GM19463 (cell line): Measurements from ENCODE around the gene EMID1.
"Not testable (repeated sequence)": the region's sequence is repeated elsewhere in the genome, so short reads cannot be mapped to it uniquely, and the experiment has no call there.

Source experiments
- ATAC-seq: cut with Tn5 transposase; IDR thresholded peaks from one replicate; pipeline ENCODE4 v1.9.1; 2021; ENCODE audit warnings: mild to moderate bottlenecking, moderate library complexity; ENCODE audit not compliant: unreplicated experiment

The EMID1 gene

DNA sequence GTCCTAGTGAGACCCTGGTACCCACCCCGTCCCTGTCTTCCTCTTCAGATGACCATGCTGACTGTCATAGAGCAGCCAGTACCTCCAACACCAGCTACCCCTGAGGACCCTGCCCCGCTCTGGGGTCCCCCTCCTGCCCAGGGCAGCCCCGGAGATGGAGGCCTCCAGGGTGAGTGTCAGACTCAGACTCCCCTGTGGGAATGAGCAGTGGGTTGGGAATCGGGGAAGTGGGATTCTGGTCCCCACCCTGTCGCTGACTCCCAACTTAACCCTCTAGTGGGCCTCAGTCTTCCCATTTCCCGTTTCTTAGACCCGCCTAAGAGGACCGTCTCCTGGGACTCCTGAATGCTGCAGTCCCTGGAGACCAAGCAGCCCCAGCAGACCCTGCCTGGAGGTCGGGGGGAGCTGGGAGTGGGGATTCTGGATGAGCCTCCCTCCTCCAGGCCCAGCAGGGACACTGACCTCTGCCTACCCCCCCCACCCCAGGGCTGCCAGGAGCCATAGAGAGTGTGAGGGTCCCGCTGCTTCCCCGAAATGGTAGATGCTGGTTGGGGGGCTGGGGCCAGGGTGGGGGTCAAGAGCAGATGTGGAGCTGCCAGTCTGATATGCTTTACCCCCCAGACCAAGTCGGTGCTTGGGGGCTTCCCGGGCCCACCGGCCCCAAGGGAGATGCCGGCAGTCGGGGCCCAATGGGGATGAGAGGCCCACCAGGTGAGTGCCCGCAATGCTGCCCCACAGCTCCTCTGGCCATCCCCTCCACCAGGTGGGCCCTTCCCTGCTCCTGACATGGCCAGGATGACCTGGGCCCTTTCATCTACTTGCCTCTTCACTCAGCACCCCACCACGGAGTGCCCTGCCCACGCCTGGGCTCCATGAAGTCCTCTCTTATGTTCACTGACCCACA lies 25.5 kb downstream of the EMID1 start:
- no peak for ATAC-seq

DNA sequence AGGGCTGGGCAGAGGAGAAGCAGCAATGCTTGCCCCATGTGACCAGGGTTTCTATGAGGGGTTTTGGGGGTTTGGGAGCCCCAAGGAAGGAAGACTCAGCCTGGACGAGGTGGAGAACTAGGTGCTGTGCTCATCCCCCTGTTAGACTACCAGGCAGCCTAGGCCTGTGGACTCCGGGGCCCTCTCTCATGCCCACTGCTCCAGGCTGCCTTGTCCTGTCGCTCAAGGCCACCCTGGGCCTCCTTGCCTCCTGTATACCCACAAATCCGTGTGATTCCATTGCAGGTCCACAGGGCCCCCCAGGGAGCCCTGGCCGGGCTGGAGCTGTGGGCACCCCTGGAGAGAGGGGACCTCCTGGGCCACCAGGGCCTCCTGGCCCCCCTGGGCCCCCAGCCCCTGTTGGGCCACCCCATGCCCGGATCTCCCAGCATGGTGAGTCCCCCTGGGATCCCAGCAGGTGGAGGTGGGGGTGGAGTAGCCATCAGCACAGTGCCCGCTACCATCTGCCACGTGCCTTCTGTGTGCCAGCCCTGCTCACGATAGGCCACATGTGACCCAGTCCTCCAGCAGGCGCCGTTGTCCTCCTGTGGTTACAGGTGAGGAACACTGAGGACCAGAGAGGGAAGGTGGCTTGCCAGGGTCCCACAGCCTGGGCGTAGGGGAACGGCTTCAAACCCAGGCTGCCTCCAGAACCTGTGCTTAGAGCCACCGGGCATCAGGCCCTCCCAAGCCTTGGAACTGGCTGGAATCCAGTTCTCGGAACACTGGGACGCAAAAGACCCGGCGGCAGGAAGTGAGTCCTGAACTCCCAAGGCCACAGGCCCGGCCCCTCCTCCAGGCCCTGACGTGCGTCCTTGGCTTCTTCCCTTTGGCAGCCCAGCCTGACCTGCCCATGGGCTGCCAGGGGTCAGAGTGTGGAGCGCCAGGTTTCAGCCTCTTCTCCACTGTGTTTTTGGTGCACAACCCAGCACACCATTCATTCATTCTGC lies 26.6 kb downstream of the EMID1 start:
- no peak for ATAC-seq

DNA sequence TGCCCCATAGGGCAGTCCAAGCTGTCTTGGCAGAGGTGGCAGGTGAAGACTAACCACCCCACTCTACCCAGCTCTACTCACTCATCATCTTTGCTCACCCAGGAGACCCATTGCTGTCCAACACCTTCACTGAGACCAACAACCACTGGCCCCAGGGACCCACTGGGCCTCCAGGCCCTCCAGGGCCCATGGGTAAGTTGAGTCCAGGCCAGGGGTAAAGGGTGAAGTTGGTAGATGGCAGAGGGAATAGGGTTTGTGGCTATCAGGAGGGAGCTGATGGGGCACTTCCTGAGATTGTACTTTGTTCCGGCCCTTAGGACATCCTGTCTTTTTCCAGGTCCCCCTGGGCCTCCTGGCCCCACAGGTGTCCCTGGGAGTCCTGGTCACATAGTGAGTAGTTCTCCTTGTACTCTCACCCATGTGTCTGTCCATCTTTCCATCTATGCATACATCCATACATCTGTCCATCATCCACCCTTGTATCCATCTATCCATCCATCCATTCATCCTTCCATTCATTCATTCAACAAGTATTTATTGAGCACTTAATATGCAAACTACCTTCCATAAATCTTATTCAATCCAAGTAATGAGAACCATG lies 27.7 kb downstream of the EMID1 start:
- ATAC-seq, result no peak

DNA sequence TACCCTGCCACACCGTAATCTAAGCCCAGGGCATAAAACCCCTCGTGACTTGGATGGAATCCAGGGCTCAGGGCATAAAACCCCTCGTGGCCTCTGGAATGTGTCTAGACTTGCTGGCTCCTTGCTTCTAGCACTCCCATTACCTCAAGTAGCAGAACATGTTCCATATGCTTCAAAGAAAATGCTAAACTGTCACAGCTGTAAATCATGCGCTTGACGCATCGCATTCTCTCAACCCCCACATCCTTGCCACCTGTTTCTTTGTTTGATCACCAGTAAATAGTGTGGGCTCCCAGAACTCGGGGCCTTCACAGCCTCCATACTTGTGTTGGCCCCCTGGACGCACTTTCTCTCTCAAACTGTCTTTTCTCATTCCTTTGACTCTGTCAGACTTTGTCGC lies 34.8 kb downstream of the EMID1 start:
- not testable (repeated sequence) for ATAC-seq

DNA sequence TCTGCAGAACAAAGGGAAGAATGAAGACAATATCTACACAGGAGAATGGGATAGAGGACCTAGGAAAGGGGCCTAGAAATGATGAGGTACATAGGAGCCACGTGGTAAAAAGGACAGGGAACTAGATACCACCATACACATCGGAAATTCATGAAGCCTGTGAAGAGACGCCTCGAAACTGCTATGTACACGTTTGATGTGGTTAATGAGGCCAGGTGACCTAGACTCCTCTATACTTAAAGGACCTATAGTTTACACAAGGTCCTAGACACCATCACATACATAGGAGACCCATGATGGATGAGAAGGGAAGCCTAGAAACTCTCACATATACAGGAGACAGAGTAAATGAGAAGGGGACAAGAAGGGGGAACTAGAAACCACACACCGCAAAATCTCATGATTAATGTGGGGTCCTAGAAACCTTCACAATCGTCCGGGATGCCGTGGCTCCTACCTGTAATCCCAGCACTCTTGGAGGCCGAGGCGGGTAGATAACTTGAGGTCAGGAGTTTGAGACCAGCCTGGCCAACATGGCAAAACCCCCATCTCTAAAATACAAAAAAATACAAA lies 38.3 kb downstream of the EMID1 start:
- no peak for ATAC-seq

DNA sequence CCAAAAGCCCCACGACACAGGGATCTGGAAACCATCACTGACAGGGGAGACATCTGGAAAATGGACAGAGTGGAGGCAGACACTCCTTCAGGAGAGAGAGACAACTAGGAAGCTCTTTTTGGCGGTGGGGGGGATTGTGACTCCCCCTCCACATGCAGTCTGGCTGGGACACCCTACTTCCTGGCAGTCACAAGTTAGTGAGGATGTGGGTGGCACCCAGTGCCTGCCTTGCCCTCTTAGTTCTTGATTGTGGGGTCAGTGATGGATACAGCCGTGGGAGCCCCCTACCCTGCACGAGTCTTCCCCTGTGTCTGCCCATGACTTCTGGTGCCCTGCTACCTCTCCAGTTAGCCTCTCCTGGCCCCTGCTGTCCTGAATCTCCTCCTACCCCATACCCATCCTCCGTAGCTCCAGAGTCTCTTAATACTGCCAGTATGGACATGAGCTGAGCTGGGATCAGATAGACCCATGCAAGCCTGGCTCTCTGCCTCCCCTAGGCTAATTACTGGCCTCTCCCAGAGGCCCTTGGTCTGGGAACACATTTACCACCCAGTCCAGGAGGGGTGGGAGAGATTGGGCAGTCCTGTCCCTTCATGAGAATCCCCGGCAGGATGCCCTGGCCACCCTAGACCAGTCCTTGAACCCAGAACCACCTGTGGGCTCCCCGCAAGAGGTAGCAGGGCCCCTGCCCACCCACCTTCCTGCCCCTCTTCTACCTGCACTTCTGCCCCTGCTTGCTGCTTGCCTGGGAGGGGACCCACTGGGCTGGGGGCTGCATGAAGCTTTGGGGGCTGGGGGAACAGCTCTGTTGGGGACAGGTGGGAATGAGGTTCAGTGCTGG lies 39.3 kb downstream of the EMID1 start:
- ATAC-seq, result no peak

DNA sequence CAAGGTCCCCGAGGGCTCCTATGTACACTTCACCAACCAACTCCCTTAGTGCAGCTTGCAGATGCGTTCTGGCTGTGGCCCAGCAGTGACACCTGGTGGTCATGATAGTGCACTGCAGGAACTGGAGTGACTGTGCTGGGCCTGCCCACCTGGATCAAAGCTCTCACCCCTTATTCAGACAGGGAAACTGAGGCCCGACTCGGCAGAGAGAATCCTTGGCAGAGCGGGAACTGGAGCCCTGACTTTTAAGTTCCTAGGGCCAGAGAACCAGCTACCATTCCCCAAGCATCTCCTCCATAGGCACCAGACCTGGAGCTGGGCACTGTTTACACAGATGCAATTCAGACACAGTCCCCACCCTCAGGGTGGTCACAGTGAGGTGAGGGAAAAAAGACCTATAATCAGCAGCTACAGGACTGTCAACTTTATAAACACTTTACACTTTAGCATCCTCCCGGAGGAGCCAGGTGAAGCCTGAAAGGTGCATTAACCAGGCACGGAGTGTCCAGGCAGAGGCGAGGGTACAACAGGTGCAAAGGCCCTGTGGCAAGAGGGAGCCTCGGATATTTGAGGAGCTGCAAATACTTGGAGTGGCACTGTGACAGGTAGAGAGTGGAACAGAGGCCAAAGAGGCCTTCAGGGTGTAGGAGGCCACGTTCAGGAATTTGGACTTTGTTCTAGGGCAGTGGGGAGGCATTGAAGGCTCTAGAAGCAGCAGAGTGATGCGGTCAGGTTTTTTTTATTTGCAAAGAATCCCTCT lies 40.1 kb downstream of the EMID1 start:
- ATAC-seq, result no peak

DNA sequence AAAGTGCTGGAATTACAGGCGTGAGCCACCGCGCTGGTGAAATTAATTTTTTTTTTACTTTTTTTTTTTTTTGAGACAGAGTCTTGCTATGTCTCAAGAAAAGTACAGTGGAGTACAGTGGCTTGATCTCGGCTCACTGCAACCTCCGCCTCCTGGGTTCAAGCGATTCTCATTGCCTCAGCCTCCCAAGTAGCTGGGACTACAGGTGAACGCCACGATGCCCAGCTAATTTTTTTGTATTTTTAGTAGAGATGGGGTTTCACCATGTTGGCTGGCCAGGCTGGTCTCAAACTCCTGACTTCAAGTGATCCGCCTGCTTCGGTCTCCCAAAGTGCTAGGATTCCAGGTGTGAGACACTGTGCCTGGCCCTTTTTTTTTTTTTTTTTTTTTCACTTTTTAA lies 42.2 kb downstream of the EMID1 start:
- not testable (repeated sequence) for ATAC-seq

DNA sequence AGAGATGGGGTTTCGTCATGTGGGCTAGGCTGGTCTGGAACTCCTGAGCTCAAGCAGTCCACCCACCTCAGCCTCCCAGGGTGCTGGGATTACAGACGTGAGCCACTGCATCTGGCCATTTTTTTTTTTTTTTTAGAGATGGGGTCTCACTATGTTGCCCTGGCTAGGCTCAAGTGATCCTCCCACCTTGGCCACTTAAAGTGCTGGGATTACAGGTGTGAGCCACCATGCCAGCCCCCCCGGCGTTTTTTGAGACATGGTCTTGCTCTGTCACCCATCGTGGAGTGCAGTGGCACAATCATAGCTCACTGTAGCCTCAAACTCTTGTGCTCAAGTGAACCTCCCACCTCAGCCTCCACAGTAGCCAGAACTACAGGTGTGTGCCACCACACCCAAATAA lies 45.6 kb downstream of the EMID1 start:
- no peak for ATAC-seq

DNA sequence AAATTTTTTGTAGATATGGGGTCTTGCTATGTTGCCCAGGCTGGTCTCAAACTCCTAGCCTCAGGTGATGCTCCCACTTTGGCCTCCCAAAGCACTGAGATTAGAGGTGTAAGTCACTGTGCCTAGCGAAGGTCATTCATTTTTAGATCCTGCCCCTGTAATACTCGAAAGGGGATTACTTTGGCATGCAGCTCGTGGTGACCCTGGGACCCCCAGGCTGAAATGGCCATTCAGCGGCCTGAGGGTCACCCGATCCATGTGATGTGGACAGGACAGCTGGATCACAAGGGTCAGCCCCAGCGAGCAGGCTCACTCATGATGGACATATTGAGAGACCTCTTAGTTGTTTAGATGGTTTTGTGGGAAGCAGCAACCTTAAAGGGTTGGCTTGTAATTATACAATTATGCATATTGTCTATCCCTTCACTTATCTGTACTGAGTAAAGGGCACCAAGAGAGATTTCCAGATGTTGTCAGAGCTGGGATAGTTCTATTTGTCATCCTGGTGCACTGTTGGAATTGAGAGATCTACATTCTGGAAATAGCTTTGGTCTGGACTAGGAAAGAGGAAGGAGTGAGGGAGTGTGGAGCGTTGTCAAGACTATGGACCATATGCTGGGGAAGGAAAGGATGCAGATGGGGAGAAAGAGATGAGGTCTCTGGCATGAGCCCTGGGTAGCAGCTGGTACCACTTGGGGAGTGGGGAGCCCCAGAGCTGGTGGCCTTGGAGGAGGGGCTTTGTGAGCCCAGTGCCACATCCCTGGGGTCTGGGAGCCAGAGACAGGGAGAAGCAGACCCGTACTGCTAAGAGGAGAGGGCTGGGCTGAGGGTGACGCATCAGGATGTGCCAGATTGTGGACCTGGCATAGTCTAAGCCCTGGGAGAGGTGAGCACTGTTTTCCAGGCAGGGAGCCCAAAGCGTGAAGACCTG lies 46.5 kb downstream of the EMID1 start:
- ATAC-seq, result no peak

DNA sequence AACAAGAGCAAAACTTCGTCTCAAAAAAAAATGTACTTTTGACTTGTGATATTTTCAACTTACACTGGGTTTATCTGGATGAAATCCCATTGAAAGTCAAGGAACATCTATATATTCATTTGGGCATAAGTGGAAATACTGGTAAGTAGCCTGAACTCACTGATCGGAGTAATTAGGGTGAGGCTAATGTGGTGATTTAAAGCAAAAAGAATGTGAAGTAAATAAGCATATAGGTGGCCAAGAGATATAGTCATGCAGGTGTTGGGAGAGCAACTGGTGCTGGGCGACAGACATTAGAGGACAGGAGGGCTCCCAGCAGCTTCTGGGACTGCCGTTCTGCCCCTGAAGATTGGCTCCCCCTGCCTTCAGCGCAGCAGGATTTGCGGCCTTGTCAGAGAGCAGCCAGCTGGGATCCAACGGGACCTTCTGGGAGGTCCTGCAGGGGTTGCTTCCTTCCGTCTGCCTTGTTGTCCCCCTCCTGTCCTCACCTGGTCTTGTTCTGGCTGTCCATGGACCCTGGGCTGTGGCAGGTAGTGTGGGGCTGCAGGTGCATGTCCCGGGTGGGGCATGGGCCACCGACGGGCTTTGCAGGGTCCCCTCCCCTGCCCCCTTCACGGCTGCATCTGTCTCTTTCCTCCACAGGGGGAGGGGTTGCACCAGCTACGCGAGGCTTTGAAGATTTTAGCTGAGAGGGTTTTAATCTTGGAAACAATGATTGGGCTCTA lies 48.0 kb downstream of the EMID1 start:
- no peak for ATAC-seq

DNA sequence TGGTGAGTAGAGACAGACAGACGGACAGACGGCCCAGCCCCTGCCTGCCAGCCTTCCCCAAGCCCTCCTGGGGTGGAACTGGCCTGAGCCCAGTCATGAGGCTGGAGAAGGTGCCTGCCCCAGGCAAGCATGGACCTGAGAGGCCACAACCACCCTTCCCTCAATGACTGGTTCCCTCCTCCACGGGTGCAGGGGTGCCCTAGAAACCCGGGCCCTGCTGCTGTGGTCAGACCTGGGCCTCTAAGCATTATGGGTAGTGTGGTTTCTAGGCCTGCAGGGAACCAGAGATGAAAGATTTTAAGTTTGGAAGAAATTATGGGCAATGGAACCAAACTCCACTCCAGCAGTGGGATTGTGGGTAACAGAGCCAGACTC lies 48.6 kb downstream of the EMID1 start:
- no peak for ATAC-seq

DNA sequence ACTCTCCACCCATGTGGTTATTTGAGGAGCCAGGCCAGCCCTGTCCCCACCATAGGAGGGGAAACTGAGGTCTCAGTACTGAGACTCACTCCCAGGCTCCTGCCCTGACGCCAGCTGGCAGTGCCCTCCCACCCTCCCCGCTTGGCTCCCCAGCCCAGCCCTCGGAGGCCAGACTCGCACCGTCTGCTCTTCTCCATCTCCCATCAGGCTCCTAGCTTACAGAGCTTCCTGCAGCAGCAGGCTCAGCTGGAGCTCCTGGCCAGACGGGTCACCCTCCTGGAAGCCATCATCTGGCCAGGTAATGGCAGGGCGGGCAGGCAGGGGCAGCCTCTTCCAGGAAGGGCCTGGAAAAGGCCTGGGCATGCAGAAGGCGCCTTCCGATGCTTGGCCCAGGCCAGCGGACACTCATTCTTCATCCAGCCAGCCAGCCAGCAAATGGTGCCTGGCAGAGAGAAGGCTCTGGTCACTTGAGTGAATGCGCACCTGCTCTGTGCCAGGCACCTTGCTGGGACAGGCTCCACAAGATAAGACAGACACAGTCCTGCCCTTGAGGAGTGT lies 49.4 kb downstream of the EMID1 start:
- no peak for ATAC-seq

DNA sequence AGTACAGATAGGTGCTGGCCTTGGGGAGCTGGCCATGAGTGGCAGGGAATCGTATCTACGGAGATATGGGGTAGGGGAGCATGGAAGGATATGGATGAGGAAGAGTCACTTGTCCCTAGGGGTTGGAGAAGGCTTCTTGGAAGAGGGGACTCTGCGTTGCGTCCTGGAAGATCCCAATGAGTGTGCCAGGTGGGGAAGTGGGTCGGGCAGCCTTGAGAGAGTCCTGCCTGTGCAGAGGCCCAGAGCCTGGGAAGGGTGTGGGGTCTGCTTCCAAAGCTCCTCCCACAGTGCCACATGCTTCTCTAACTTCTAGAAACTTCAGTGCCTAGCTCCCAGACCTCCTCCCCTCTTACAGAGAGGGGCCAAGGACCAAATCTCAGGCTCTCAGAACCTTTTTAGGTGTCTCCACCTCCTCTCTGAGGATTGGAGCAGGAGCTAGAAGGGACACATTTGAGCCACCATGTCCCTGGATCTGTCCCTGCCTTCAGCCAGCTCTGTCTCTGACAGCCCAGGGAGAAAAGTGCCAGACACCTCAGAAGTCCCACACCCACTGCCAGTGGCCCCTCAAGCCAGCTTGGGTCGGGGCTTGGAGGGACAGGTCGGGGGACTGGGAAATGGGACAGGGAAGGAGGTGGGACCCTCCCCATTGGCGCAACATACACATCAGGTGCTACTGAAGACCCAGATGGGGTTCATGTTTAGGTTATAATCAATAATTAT lies 51.1 kb downstream of the EMID1 start:
- ATAC-seq, result no peak

DNA sequence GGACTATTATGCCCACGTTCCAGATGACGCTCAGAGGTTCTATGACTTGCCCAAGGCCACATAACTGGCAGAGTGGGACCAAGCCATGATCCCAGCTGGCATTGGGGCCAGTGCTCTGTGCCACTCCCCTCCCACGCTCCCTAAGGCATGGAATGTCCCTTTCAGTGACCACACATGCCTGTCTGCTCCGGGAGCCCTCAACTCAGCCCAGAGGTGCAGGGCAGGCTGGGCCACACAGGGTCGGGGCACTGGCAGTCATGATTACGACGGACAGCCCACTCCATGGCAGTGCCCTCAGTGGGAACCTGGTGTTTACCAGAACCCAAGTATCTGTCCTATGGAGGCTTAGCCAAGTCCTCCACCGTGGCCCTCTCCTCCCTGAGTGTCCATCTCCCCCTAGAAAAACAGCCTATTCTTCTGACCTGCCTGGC lies 52.1 kb downstream of the EMID1 start:
- ATAC-seq, result no peak

DNA sequence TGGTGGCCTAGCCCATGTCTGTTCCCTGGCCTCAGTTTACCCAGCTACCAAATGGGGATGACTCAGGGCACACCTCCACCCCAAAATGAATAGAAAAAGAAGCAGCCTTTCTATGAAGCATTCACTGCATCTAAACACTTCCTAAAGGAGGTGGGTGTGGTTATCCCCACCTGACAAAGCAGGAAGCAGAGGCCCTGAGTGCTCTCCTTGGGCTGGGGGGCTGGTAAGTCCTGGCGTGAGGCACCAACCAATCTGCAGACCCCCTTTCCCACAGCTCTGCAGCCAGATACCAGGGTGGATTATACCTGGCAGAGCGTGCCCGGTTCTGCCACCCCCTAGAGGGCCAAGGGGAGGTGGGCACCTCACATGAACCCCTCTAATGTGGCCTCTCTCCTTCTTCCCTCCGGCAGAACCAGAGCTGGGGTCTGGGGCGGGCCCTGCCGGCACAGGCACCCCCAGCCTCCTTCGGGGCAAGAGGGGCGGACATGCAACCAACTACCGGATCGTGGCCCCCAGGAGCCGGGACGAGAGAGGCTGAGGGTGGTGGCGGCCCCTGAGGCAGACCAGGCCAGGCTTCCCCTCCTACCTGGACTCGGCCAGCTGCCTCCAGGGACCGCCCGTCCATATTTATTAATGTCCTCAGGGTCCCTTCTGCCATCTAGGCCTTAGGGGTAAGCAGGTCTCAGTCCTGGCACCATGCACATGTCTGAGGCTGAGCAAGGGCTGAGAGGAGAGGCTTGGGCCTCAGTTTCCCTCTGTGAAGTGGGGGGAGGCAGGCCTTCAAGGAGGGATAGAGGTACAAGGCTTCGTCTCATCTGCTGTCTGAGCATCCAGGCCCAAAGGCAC lies 52.9 kb downstream of the EMID1 start:
- no peak for ATAC-seq
